Superior temporal gyrus (tissue), 1 donor: Measurements from ENCODE around the gene CRIM1.

Experiments
- DNase-seq: peaks from one replicate; pipeline ENCODE4 v3.0.0-alpha.2; 2016; ENCODE audit errors: extremely low spot score

The CRIM1 gene

DNA sequence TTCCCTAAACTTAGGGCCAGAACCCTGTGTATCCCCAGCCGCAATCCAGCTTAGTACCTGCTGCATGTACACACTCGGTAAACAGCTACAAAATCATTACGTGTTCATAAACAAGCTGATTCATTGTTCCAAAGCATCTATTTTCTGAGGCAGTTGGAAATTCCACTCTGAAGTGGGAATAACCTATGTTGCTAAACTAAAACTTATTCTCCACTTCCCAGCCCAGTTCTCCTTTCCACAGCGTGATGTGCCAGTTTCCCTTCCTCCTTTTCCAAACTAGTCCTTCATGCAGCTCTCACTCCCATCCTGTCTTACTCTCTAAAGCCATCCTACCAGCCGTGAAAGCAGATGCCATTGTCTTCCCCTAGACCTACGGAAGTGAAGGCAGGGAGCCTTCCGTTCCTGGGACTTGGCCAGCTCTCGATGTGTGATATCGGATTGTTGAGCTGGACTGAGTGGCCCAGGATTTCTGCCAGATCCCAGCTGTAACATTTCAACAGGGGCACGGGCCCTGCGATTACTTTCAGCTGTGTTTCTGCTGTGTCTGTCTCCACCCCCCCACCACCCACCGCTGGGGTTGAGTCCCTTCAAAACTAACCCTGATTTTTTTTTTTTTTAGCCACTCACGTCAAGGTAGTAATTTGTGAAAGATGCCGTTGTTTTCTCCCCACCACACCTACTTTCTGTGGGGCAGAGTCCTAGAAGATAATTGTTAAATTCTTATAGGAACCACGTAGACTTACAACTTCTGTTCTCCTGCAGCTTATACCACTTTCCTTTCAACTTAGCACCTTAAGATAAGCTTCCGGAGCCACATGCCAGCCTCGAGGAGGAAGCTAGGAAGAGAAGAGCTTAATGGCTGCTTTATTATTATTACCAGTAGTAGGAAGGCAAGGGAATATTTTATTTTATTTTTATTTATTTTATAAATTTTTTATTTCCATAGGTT is 100.9 kb downstream of the CRIM1 start:
- peak; percentile 36 for DNase-seq

DNA sequence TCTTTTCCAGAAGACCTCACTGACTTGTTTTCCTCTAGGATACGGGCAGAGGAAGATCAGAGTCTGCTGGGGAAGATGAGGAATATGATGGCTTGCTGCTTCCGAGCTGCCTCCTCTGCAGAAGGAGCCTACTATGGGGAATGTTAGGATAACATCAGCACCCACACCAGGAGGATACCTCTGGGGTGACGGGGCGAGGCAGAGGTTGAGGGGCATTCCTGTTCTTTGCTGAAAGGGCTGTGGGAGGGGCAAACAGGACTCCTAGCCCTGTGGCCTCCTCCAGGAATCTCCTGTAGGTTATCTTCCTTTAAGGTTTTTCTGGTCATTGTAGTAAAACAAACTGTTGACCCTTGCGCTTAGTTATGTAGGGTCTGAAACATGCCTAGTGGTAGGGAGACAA is 102.5 kb downstream of the CRIM1 start:
- DNase-seq, result no peak

DNA sequence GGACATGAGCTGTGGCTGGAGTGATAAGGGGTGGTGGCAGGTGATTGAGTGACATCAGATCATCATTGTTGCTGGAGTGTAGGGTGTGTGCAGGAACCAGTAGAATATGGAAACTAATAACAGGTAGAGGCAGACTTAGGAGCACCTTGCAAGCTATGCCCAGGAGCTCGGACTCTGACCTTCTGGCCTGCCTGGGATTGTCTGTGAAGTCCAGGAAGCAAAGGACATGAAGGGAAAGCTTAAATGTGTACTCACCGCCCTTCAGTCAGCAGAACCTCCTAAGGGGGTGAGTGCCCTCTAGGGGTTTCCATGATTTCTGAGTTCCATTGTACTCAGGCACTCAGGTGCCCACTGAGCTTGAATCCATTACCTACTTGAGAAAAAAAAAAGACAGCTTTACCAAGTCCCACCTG is 104.2 kb downstream of the CRIM1 start:
- DNase-seq, result peak; percentile 46

DNA sequence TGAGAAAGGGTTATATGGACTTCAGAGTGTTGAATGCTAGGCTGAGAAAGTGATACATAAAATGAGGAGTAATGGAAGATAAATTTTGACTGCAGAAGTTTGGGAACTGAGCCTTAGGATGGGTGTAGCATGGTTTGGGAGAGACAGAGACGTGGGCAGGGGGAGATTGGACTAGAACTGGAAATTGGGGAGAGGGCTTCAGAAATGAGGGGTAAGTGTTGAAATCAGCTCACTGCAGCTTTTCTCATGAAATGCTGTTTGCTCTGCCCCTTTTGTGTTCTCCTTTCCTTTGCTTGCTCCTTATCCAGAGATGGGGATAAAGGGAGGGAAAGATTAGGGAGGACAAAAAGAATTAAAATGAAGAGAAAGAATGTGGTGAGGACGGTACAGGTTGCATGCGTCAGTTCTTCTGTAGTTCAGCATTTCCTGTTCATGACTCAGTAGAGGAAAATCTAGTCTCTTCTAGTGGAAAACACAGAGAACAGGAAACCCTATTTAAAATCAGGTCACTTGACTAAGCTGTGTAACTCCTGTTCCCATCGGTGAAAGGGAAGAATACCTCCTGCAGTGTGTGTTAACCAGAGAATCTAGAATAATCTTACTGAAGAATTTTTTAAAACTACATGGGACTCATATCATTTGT is 105.6 kb downstream of the CRIM1 start:
- DNase-seq, result peak; percentile 47

DNA sequence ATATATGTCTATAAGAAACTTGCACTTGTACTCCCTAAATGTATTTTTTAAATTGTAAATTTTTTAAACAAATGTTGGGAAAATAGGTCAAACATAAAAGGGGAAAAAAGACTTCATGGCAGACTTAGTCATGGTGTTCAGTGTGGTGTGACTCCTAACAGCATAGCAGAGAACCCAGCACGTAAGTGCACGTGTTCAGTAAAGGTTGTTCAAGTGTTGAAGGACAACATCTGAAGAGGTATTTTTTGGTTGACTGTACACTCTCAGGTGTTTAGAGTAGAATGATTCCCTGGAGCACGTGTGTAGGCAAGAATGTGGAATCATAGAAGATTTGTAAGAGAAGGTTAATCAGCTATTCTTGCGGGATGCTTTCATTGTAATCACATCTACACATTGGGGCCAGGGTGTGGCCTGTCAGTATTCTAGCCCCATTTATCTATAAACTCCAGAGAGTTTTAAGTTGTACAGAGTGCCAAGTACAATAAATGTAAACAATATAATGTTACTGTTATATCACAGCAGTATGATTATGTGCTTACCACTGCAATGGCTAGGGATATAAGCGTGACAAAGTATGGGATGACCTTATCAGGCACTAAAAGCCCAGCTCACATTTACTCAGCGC is 106.8 kb downstream of the CRIM1 start:
- DNase-seq, result no peak

DNA sequence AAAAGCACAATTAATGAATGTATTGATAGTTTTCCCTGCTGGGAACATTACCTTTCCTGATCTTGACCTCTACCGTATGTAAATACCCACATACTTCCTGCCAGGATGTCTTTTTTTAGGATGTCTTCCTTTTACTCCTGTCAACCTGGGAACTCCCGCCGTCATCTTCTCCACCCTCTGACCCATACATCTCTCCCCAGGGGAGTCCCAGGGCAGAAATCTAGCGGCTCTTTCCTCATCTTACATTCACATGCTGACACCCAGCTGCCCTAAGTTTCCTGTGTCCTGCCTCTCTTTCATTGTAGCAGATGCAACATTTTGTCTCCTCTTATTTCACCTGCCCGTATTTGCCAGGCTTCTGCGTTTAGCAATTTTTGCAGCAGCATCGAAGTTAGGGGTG is 107.8 kb downstream of the CRIM1 start:
- no peak for DNase-seq

DNA sequence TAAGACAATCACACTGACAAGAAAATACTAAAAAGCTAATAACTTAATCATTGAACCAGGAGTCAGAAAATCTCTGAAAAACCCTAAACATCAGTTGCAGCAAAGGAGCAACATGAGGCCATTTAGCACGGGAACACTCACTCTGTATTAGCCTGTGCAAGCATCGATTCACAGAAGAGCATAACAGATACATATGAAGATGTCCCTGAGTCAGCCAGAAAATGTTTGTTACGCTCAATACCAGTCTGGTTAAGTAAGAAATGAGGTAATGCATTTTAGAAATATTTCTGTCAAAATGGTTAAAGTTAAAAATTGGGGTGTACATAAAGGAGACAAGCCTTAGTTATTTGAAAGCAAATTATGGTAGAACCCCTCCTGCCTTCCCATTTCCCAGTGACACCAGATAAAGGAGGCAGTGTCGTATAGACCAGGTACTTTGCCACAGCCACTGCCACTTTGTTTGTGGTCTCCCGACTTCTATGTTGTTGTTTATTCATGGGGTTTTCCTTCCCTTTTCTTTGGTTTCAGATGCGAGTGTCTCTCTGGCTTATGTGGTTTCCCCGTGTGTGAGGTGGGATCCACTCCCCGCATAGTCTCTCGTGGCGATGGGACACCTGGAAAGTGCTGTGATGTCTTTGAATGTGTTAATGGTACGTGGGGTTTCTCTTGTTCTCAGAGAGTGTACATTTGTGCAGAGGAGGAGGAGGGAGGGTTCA is 108.6 kb downstream of the CRIM1 start:
- DNase-seq, result no peak

DNA sequence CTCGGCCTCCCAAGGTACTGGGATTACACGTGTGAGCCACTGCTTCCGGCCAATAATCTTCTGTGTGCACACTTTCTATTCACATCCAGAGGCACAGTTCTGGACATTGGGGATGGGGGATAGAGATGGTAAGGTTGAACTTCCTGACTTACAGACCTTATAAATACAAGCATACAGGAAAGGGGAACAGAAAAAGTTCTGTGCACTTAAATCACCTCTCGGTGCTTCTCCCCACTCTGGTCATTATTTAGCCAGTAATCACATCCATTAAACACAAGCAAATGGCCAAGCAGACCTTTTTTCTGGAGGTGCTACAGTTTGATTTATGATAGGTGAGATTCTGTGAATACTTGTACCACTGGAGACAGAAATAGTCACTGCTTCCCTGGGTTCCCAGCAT is 110.6 kb downstream of the CRIM1 start:
- no peak for DNase-seq

DNA sequence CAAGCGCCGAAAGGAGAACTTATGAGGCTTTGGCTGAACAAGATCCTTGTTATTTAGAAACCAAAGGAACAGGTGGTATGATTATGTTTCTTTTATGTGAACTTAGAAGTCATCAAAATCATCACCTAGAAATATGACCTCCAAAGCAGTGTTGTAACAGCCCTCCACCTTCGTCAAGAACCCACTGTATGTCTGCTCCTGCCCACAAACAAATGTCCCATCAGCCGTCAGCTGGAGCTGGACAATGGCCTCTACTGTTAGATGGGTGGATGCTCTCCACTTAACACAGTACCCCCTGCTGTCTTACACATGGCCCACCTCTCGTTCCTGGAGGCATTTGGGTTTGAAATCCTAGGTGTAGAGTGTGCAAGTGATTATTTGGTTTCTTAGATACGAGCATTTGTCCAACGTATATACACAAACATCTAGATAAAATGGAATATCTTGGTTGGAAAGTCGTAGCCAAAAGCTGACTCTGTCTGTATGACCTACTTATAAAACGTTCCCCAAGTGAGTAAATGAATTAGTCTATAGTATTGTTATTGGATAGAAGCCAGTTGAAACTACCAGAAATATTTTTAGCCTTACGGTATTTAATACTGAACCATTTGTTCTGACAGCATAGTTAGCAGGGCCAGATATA is 113.0 kb downstream of the CRIM1 start:
- no peak for DNase-seq

DNA sequence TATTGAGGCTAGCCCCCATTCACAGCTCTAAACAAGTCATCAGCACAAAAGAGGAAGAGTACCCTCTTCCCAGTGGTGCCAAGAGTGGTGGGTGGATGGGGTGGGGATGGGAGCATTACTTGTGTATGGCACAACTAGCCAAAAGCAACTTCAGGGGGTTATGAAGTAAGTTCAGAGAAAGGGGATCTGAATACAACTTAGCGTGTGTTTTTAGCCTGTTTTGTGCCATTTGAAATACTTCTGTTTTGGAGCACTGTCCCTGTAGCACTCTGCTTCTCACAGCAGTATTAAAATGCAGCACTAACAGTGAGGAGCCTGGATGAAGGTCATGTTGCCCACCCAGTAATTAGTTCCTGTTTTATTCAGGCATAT is 113.5 kb downstream of the CRIM1 start:
- no peak for DNase-seq

DNA sequence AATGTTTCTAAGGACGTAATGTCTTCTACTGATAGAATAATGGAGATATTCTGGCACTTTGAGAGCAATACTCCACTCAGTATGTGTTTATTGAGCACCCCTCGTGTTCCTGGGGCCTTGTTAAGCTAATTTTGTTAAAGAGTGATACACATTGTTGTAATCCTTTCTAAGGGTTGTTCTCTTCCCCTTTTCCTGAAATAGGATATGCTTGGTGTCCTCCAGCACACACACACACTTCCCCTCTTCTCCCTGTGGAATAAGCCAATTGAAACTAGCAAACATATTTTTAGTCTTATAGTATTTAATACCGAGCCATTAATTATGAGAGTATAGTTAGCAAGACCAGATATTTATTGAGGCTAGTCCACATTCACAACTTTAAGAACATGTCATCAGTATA is 114.1 kb downstream of the CRIM1 start:
- no peak for DNase-seq

DNA sequence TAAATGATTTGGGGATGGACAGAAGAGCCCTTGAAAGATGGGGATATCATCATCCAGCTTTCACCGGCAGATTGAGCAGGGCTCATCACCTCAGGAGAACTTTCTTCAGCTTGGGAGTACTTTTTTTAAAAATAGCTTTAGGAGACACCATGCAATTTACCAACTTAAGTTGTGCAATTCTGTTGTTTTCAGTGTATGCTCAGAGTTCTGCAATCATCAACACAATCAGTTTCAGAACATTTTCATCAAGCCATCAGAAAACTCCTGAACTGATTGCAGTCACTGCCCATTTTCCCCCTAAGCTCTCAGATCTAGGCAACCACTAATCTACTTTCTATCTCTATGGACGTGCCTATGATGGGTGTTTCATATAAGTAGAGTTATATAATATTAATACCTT is 117.7 kb downstream of the CRIM1 start:
- DNase-seq, result no peak

DNA sequence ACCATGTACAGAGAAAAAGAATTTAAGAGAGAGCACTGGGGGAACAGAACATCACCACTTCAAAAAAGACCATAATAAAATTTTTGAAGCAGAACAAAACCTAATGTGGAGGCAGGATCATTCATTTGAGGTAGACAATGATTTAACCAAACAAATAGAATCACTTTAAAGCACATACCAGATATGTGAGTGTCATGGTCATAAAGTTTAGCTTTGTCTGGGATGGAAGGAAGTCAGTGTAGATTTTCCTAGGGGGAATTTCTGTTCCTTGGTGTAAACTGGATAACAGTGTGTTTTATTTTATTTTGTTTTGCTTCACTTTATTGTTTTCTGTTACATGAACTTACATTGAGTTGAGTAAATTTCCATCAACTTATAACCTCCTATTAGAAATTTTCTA is 120.8 kb downstream of the CRIM1 start:
- no peak for DNase-seq

DNA sequence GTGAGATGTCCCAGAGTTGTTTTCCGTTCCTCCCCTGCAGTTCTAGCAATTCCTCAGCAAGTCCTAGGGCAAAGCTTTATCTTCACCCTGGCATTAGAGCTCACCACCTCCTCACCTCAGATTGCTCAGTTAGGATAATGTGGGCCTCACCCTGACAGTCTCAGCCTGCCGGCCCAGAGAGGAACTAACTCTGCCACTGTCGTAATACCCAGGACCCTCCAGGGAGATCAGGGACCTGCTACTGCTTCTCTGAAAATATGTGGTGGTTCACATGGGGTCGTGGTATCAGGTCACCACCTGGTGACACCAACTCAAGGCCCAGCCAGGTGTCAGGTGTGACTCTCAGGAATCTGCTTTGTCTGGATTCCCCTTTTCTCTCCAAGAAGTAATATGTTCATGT is 121.7 kb downstream of the CRIM1 start:
- DNase-seq, result no peak

DNA sequence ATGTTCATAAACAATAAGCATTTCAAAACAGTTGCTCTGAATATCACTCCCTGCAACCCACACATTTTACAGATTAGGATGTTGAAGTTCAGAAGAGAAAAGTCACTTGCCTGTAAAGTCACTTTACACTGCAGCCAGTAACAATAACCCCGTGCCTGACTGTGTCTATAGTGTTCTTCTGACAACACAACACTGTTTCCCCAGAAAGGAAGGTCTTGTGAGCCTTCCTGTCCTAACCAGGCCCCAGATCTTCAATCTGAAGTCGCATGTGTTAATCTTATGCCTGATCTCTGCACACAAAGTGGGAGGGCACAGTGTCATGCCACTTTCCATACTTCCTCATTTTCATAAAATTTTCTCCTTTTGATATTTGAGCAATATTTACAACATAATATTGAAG is 122.2 kb downstream of the CRIM1 start:
- DNase-seq, result no peak

DNA sequence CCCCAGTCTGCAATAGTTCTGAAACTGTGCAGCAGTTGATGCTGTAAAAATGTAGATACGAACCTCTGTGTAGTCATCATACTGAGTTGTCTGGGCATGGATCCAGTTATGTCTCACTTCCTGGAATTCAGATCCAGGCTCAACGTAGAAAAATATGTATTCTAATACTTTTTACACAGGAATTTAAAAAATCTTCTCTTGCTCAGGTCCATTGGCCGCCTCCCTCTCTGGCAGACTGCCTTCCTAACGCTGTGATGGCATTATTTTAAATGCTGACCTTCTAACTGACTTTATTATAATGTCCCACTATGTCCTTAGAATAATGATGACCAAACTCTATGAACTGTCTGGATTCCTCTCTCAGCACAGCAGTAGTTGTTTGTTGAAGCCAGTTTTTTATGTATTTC is 122.8 kb downstream of the CRIM1 start:
- no peak for DNase-seq

DNA sequence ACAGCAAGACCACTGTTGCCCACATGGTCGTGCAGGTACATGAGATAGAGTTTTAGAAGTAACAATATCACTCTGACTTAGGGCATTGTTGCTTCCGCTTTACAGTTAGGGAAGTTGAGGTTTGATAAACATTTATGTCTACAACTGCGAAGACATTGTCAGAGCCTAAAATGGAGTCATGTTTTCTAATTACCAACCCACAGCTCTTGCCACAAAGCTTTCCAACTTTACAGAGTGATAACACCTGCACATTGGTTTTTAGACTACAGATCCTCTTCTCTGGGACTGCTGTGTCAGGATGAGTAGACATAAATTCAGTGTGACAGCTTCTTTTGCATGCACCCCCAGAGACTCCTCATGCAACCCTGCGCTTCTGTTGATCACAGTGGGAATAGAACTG is 123.4 kb downstream of the CRIM1 start:
- DNase-seq, result no peak

DNA sequence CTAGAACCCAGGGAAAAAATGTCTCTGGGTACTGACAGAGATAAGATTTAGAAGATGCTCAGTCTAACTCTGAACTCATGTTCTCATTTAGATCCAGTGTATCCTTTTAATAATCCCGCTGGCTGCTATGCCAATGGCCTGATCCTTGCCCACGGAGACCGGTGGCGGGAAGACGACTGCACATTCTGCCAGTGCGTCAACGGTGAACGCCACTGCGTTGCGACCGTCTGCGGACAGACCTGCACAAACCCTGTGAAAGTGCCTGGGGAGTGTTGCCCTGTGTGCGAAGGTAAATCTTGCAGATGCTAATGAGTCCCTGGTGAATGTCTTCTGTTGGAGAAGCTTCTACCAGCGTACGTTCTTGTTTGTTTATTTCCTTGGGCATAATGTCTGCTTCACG is 123.8 kb downstream of the CRIM1 start:
- DNase-seq, result no peak

DNA sequence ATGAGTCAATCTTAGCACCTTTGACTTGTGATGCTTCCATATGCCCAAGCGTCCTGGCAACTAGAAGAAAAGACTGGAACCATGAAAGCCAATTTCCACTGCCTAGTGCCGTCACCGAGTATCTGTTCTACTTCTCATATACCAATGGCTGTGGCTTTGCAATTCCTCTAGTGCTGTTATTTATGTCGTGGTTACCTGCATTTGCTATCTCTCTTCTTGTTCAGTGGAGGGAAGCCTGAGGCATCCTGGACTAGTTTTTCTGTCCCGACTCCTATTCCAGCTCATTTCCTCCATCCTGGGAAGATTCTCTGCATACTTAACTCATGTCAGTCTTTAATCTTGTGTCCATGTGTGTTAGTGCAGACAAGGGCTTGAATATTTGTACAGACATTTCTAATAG is 124.5 kb downstream of the CRIM1 start:
- no peak for DNase-seq

DNA sequence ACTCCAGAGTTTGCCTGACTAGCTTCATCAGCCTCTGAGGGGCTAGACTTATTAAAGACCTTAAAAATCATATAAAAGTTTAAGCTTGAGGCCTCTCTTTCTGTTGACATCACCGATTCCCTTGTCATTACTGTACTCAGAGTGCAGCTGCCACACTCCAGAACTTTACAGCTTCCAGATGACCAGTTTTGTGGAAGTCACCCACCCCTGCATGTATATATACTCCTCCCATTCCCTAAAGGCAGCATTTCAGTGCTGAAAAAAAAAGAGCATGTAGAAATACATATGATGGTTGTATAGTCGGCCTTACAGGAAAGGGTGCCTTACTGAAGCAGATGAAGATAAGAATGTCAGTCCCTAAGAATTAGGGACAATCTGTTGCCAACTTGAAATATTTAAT is 125.1 kb downstream of the CRIM1 start:
- DNase-seq, result no peak

DNA sequence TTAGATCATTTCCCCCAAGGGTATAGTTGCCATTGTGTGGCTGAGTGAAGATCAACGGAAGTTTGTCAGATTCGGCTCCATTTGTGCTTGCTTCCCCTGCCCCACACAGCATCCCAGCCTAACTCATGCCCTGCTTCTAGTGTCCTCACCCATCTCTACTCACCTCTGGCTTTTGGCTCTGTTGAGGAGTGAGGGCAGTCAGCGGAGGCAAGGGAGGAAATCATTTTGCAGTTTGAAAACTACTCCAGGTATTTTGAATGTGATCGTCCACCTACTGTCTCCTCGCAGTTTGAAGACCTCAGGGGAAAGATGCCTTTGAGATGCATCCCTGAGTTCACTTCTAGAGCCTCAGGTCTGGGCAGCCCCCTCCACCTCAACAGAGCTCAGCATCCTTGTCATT is 126.1 kb downstream of the CRIM1 start:
- no peak for DNase-seq
